CD4-positive, alpha-beta T cell treated with Interleukin-15 for 4 hours (primary cell): Measurements from ENCODE around the gene HOXA1.

Experiments
- DNase-seq: peaks from one replicate; pipeline ENCODE4 v3.0.0-alpha.2; 2020; ENCODE audit warnings: low spot score

HOXA1 gene

DNA sequence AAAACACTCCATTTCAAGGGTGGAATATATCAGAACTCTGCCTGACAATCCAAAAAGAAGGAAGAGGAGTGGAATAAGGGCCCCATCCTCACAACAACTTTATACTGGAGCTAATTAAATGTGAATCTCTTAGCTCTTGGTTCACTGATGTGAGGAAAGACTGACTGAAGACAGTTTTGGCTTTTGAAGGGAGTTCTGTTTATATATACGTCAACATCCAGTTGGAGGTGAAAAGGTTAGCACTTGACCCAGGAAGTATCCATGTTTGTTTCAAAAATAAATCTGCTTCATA lies 3.0 kb downstream of the HOXA1 start:
- no peak for DNase-seq

DNA sequence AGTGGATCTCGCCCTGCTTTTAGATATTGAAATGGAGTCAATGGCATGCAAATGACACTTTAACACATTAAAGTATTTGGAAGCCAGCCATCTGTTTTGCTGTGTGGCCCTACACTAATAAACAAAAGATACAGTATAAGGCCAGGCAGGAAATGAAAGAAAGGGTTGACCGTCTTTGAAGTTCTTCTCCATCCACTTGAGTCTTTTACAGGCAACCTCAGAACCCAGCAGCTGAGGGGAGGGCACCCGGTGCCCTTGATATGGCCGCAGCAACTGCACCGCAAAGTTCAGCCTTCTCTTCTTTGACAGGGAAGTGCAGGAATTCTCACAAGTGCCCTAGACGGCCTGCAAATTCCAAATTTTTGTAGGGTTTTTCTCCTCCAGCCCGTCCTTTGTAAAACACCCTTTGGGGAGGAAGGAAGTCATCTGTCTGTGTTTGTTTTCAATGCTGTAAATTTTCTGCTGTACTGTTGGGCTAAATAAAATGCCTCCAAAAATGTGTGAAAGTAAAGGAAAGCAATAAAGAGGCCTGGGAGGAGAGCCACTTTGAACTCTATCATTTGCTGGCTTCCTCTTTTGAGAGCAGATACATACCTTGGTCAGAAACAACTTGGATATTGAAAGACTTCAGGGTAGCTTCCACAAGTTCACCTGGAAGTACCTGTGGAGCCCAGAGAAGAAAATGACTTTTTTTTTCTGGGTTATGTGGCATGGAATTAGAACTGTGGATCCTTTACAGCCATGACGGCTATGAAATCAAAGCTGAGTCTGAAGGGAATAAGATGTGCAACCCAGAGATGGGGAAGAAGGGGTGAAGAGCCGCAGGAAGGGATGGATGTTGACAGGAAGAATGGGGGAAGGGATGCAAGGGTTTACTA lies 3.6 kb downstream of the HOXA1 start:
- no peak for DNase-seq

GRCh38 chr7:27091105-27091504 lies 4.7 kb downstream of the HOXA1 start:
- no peak for DNase-seq

GRCh38 chr7:27088002-27088922 lies 7.5 kb downstream of the HOXA1 start:
- no peak for DNase-seq

GRCh38 chr7:27083646-27084045 lies 12.2 kb downstream of the HOXA1 start:
- DNase-seq = no peak

DNA sequence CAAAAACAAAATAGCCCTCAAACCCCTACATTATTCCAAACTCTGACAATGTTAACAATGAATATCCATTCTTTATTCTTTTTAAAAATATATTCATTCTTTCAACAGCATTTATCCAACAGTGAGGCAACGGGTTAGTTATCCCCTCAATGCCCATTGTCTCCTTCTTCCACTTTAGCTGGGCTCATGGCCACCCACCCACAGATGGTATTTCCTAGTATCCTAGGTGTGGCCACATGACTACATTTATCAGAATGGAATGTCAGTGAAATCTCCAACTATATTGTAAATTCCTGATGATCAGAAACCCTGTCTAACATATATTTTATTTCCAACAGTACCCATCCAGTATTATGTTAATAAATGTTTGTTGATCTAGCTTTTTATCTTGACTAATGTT lies 13.6 kb downstream of the HOXA1 start:
- no peak for DNase-seq

DNA sequence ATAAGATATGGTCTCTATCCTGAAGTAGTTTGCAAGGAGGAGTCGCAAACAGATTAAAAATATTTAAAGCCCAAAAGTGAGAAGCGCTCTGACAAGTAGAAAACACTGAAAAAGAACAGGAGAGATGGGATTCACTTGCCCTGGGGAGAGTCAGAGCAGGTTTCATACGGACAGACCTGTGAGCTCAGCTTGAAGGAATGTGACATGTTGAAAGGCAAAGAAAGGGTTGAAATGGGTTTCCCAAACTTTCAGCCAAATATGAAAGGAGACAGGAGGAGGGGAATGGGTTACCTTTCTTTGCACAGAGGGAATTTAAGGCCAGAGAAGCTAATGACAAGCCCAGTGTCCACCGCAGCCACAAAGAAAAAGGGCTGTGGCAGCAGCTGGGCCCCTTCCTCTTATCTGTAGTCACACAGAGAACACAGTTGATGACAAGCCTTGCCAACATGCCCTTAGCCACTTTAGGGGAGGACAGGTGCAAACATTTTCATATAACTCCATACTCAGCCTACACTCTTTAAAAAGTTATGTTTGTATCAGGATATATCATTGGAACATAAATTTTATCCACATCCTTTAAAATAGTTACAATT lies 14.9 kb downstream of the HOXA1 start:
- no peak for DNase-seq

GRCh38 chr7:27079234-27079975 lies 16.4 kb downstream of the HOXA1 start:
- DNase-seq = no peak

GRCh38 chr7:27078616-27079233 lies 17.1 kb downstream of the HOXA1 start:
- no peak for DNase-seq

GRCh38 chr7:27073076-27073475 lies 22.7 kb downstream of the HOXA1 start:
- DNase-seq = no peak

- DNase-seq = no peak
Measured at GRCh38 chr7:27071622-27072390, 24.0 kb downstream of the HOXA1 start.

DNA sequence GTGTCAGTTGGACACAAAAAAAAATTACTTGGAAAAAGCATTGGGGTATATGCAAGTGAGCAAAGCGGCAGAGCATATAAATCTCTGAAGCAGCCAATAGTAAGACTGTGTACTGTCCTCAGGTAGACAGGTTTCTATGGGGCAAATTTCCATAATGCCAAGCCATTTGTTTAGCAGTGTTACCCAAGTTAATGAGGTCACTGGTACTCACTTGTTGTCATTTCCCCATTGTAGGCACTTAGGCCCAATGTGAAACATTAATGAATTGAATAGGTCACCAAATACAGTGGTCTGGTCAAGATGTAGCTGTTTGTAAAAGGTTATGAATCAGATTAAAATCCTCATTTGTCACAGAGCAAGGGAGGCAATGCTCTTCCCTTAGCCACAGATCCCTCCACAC lies 27.5 kb downstream of the HOXA1 start:
- no peak for DNase-seq

DNA sequence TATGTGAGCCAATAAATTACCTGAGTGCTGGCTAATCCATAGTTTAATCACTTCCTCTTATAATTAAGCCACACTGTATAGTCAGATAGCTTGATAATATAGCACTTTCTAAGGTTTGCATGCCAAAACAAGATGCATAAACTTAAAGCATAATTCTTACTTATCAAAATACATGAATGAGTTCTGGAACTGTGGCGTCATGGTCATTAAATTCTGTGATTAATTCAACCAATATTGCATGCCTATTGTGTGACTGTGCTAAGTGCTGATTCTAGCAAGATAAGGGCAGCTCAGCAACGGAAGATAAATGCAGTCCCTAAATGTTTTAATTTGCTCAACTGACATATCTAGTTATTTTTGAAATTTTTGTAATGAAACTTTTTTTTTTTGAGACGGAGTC lies 29.7 kb downstream of the HOXA1 start:
- DNase-seq = no peak

DNA sequence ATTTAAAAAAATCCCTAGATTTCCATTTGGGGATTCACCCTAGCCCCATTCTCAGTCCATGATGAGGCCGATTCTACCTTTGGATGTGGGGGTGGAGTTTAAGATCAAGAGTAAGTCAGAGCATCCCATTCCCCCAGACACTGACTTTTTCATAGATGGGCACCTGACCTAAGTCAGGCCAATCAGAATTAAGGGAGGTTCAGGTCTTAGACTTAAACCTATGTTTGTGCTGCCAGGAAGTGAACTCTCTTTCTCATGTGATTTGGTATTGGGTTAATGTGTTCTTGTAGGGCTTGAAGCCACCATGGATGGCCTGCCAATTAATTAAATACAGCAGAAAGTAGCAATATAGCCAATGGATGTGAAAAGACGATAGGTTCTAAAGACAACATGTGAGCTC lies 30.1 kb downstream of the HOXA1 start:
- no peak for DNase-seq

GRCh38 chr7:27064661-27065060 lies 31.1 kb downstream of the HOXA1 start:
- no peak for DNase-seq

- DNase-seq = no peak
Measured at GRCh38 chr7:27064159-27064558, 31.6 kb downstream of the HOXA1 start.

DNA sequence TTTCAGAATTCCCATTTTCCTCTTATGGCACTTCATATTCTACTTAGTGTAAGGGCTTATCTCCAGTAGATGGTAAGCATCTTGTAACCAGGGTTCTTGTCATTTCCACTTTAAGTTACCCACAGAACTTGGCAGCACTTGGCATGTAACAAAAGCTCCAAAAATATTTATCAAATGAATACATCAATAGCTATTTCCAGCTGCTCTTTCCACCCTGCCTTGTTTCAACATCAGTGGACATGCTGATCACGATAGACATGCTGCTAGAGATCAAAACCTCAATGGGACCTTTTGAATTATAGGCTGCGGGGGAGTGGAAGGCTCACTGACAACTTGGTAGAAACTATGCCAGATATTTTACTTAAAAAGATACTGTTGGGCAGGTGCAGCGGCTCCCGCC lies 32.9 kb downstream of the HOXA1 start:
- no peak for DNase-seq

DNA sequence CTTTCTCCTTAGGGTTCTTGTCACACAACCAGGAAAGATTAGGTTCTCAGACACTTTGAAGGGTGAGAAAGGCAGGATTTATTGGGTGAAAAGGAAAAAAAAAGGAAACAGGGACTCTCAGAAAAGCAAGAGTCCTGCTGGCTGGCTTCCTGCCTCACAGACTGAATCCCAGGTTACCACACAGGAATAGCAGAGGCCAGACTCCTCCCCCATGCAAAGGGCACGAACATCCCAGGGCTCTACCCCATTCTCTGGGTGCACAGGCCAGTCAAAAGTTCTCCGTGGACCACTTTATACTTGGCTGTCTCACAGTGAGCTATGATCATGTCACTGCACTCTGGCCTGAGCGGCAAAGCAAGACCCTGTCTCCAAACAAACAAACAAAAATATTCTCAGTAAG lies 42.6 kb downstream of the HOXA1 start:
- DNase-seq = no peak

- DNase-seq = no peak
Measured at GRCh38 chr7:27051451-27051850, 44.3 kb downstream of the HOXA1 start.

DNA sequence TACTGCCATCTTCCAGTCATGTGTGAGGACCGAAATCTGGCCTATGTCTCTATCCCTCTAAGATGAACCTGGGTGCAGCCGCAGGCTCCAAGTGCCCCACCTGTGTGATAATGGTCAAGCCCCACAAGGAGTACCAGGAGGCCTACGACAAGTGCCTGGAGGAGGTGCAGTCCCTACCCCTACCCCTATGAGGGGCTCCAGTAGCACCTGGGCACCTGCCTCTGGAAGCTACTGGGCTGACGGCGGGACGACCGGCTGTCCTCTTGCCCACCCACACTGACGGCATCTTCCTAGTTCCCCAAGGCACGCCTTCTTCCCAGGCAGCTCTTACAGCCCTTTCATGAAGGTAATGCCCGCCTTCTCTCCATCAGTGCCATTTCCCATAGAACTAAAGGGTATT lies 47.4 kb downstream of the HOXA1 start:
- no peak for DNase-seq
